Skeletal muscle tissue (tissue), 5 donors: Measurements from ENCODE around the gene NEDD1. TPM values are rescaled to one million over a fixed set of nuclear protein-coding genes. Genes with fewer than 3 reads are reported as not detected.

Source experiments
- H3K27ac ChIP-seq: one replicate; pipeline ENCODE4 v1.7.0; 2013; ENCODE audit warnings: mild to moderate bottlenecking, low read depth, low read length, inconsistent platforms
- H3K27me3 ChIP-seq, 3 donors: one replicate each; pipeline ENCODE4 v1.7.0; 2013; ENCODE audit warnings: low read length in 3 of 3; ENCODE audit not compliant: control insufficient read depth in 3 of 3, insufficient read depth in 3 of 3
- H3K36me3 ChIP-seq, 3 donors: one replicate each; pipeline ENCODE4 v1.7.0; 2013; ENCODE audit warnings: low read length in 3 of 3; ENCODE audit not compliant: control insufficient read depth in 3 of 3, insufficient read depth in 3 of 3
- H3K4me1 ChIP-seq, 3 donors: one replicate each; pipeline ENCODE4 v1.7.0; 2013; ENCODE audit warnings: low read length in 3 of 3, mild to moderate bottlenecking in 3 of 3; ENCODE audit not compliant: control insufficient read depth in 3 of 3, insufficient read depth in 3 of 3
- H3K4me3 ChIP-seq, 3 donors: one replicate each; pipeline ENCODE4 v1.7.0; 2013; ENCODE audit warnings: low read length in 3 of 3
- H3K9ac ChIP-seq, 3 donors: one replicate each; pipeline ENCODE4 v1.7.0; 2013; ENCODE audit warnings: low read length in 3 of 3, mild to moderate bottlenecking in 3 of 3, moderate library complexity in 2 of 3, low read depth in 1 of 3
- H3K9me3 ChIP-seq, 3 donors: one replicate each; pipeline ENCODE4 v1.7.0; 2013; ENCODE audit warnings: low read length in 3 of 3; ENCODE audit not compliant: control insufficient read depth in 3 of 3
- small RNA-seq: library from RNA; depleted of rRNA; stranded (forward); fragments of <200 nt; gene quantifications from one replicate; pipeline ENCODE3, GENCODE V24; 2014
- total RNA-seq: library from RNA; depleted of rRNA; stranded (reverse); fragments of >200 nt; gene quantifications from one replicate; pipeline ENCODE4 v1.2.3, GENCODE V29; 2014
- donor health status: Osteomylitis.

NEDD1 gene
- total RNA-seq, 1 donor from 2014 or later = 15.7 TPM

DNA sequence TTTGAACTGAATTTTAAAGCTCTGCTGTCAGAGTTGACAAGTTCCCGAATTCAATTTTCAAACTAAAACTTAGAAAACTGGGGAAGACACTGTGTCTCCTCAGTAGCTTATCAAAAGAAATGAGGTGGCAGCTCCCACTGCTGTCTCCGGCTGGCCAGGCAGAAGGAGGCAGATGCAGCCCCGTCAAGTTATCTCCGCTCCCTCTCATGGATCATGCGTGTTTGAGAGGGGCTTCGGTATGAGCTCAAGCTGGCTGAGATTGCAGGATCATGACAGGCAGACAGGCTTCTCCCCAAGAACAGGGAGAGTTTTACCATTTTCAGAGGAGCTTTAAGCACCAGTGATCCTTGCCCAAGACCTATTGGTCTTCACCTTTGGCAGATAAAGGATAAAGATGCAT, 88.8 kb downstream of the NEDD1 start:
- Histone ChIP-seq H3K27ac (no peak overlapping the region), H3K9me3 (no peaks in the 10 kb centered on the region), H3K9ac (no peak overlapping the region), H3K4me3 (no peak overlapping the region), H3K4me1 (no peaks in the 10 kb centered on the region), H3K36me3 (no peaks in the 10 kb centered on the region), H3K27me3 (peaks cover 0 to 7% (median 0%) of the 10 kb centered on the region in 3 donors)

DNA sequence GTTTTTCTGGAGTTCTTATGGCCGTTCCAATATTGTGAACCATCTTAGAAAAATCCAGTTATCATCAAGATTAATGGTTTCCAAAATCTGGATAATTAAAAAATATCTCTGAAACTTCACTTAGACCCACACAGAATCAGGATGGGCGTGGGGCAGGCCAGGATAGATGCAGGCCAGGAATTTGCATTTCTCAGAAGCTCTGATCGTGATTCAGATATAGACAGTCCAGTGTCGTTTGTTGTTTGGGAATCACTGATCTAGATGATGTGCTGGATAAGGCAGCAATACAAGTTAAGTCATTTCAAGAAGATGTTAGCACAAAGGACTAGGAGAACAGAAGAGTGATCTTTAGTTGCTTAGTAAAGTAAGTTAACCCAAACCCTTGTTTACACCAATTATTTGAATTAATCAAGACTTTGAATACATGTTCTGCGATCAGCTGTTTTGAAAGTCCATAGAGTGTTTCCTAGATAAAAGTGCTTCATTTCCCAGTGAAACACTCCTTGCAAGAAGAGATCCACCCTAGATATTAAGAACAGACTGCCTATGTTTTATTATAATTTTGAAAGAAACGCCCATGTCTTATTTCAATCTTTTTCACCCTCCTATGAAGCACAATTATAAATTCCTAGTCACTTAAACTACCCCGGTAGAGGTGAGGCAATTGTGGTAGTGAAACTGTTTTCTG, 90.9 kb downstream of the NEDD1 start:
- Histone ChIP-seq H3K27me3 (no peaks in the 10 kb centered on the region), H3K4me1 (no peaks in the 10 kb centered on the region), H3K9me3 (no peaks in the 10 kb centered on the region), H3K9ac (no peak overlapping the region), H3K4me3 (no peak overlapping the region), H3K36me3 (no peaks in the 10 kb centered on the region), H3K27ac (no peak overlapping the region)

GRCh38 chr12:97003276-97003675, 96.2 kb downstream of the NEDD1 start:
- H3K36me3 ChIP-seq = no peaks in the 10 kb centered on the region
- no peaks in the 10 kb centered on the region for H3K9me3 ChIP-seq
- no peak overlapping the region for H3K4me3 ChIP-seq

More at GRCh38 chr12:97003276-97003675, 96.2 kb downstream of the NEDD1 start:
- no peak overlapping the region for H3K27ac ChIP-seq
- no peaks in the 10 kb centered on the region for H3K4me1 ChIP-seq
- H3K9ac ChIP-seq = no peak overlapping the region
- H3K27me3 ChIP-seq = no peaks in the 10 kb centered on the region

Small RNAs within 50 kb of the gene (small RNA-seq; reads per million reads assigned to genes)
- gene RF00019 = not detected
